ENCODE results near the gene ROCK1. TPM values are rescaled to one million over a fixed set of nuclear protein-coding genes. Genes with fewer than 3 reads are reported as not detected.

The ROCK1 gene
- total and polyA plus RNA-seq, 9 of the 15 experiments (the other 6 are each of a cell fraction or from before 2014, with no cell fraction given): 7.4 to 28.6 (median 17.7) TPM

GRCh38 chr18:21054252-21054821, 57.3 kb downstream of the ROCK1 start:
- Histone ChIP-seq H3K9ac (ENCODE audit: insufficient read depth in 1 of 2, low read depth in 2 of 2, low read length in 2 of 2) (no peak overlapping the region), H3K79me2 (ENCODE audit: control insufficient read depth, insufficient read depth, low read length) (no peaks in the 10 kb centered on the region; the same call in 2 of the 3 replicates), H3K27me3 (ENCODE audit: control insufficient read depth in 2 of 2, insufficient read depth in 2 of 2, low read length in 2 of 2) (no peaks in the 10 kb centered on the region), H3K9me1 (ENCODE audit: control insufficient read depth, insufficient read depth, low read length) (no peaks in the 10 kb centered on the region), H3K27ac (ENCODE audit: extremely low read depth, low read depth, low read length) (no peak overlapping the region), H3K4me1 (replicated peaks in 1 of 2; ENCODE audit: control insufficient read depth in 2 of 2, insufficient read depth in 2 of 2, low read length in 2 of 2) (no peaks in the 10 kb centered on the region; a peak in 1 of 5 replicates), H3K36me3 (ENCODE audit: control insufficient read depth, insufficient read depth, low read length) (no peaks in the 10 kb centered on the region), H3K4me3 (no peak overlapping the region), H3K4me2 (ENCODE audit: insufficient read depth, low read length) (no peak overlapping the region), H3K9me3 (replicated peaks; ENCODE audit: control insufficient read depth, insufficient read depth, low read depth, low read length) (no peaks in the 10 kb centered on the region), H4K20me1 (replicated peaks; ENCODE audit: control insufficient read depth, insufficient read depth, low read length) (no peaks in the 10 kb centered on the region), H2AFZ (ENCODE audit: low read depth, low read length) (no peak overlapping the region)
- FAIRE-seq: no peak
- ATAC-seq: no peak
- ChIA-PET CTCF (ENCODE audit: low intra/inter-chr PET ratio) (no interaction called here), POLR2A (interaction anchor here (1.0 to 2.4 kb wide), 3 partner anchors 8 to 122 kb away, joined by 4 to 7 read pairs (median 5); no protein-coding TSS in a partner anchor)
- intact Hi-C loops (cut with micrococcal nuclease) (loop anchor here (5.0 to 10.0 kb wide), 2 partner anchors 58 to 110 kb away; partner anchors contain the start of gene ROCK1), in situ Hi-C loops (cut with MboI) (no loop called here)
- no peak for TF ChIP-seq DIDO1 (tag; IDR thresholded peaks at IDR 0.05; ENCODE audit: low read depth)
- no peak for TF ChIP-seq ZNF143 (CRISPR knock-in tag; IDR thresholded peaks at IDR 0.05)
- 43% methylated on average over 3 of the region's 3 CpGs for WGBS (ENCODE audit: insufficient coverage, low coverage, missing lambda C conversion rate)
- no TSS peak for BruUV-seq (replicated peaks)
- DNase-seq (ENCODE audit: extremely low read depth in 1 of 4, low spot score in 3 of 4): no peak

- no peaks in the 10 kb centered on the region; the same call in 2 of the 3 replicates for H3K79me2 ChIP-seq (ENCODE audit: control insufficient read depth, insufficient read depth, low read length)
- no peaks in the 10 kb centered on the region for H3K9me3 ChIP-seq (replicated peaks; ENCODE audit: control insufficient read depth, insufficient read depth, low read depth, low read length)
- no peak for ATAC-seq
- POLR2A ChIA-PET: interaction anchor here (2.0 to 2.4 kb wide), 2 partner anchors 9 to 10 kb away, joined by 5 to 7 read pairs; no protein-coding TSS in a partner anchor
- H2AFZ ChIP-seq (ENCODE audit: low read depth, low read length): no peak overlapping the region
- H3K9ac ChIP-seq (ENCODE audit: insufficient read depth in 1 of 2, low read depth in 2 of 2, low read length in 2 of 2): no peak overlapping the region
- H3K4me2 ChIP-seq (ENCODE audit: insufficient read depth, low read length): no peak overlapping the region
- no TSS peak for BruUV-seq (replicated peaks)
- H4K20me1 ChIP-seq (replicated peaks; ENCODE audit: control insufficient read depth, insufficient read depth, low read length): no peaks in the 10 kb centered on the region
- no peaks in the 10 kb centered on the region; a peak in 1 of 5 replicates for H3K4me1 ChIP-seq (replicated peaks in 1 of 2; ENCODE audit: control insufficient read depth in 2 of 2, insufficient read depth in 2 of 2, low read length in 2 of 2)
- H3K9me1 ChIP-seq (ENCODE audit: control insufficient read depth, insufficient read depth, low read length): no peaks in the 10 kb centered on the region
- H3K4me3 ChIP-seq: no peak overlapping the region
- FAIRE-seq: no peak
- in situ Hi-C loops (cut with MboI) (no loop called here), intact Hi-C loops (cut with micrococcal nuclease) (loop anchor here (5.0 to 10.0 kb wide), 2 partner anchors 59 to 112 kb away; partner anchors contain the start of gene ROCK1)
- no peak overlapping the region for H3K27ac ChIP-seq (ENCODE audit: extremely low read depth, low read depth, low read length)
- H3K27me3 ChIP-seq (ENCODE audit: control insufficient read depth in 2 of 2, insufficient read depth in 2 of 2, low read length in 2 of 2): no peaks in the 10 kb centered on the region
- TF ChIP-seq ZNF133 (CRISPR knock-in tag; IDR thresholded peaks at IDR 0.05): no peak
- no peak for TF ChIP-seq ZC3H8 (IDR thresholded peaks at IDR 0.05)
- TF ChIP-seq, protein P1, sequence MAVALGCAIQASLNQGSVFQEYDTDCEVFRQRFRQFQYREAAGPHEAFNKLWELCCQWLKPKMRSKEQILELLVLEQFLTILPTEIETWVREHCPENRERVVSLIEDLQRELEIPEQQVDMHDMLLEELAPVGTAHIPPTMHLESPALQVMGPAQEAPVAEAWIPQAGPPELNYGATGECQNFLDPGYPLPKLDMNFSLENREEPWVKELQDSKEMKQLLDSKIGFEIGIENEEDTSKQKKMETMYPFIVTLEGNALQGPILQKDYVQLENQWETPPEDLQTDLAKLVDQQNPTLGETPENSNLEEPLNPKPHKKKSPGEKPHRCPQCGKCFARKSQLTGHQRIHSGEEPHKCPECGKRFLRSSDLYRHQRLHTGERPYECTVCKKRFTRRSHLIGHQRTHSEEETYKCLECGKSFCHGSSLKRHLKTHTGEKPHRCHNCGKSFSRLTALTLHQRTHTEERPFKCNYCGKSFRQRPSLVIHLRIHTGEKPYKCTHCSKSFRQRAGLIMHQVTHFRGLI (CRISPR knock-in tag; IDR thresholded peaks at IDR 0.05): no peak
- no peak for TF ChIP-seq KHSRP (IDR thresholded peaks at IDR 0.05)
- no peak for TF ChIP-seq ZBTB17 (CRISPR knock-in tag; IDR thresholded peaks at IDR 0.05)
- TF ChIP-seq CHCHD3 (CRISPR knock-in tag; IDR thresholded peaks at IDR 0.05): no peak
- no peak for TF ChIP-seq U2AF1 (optimal IDR thresholded peaks at IDR 0.05; ENCODE audit: low read depth, low read length)
- TF ChIP-seq NFIC (IDR thresholded peaks at IDR 0.05): no peak
- no peaks in the 10 kb centered on the region for H3K36me3 ChIP-seq (ENCODE audit: control insufficient read depth, insufficient read depth, low read length)
- CTCF ChIA-PET (ENCODE audit: low intra/inter-chr PET ratio): no interaction called here
- no peak for DNase-seq (ENCODE audit: extremely low read depth in 1 of 4, low spot score in 3 of 4)
Observed at GRCh38 chr18:21053127-21053526, 58.5 kb downstream of the ROCK1 start.
